ENCODE data around the gene HELZ.

- TF ChIP-seq, protein P1, sequence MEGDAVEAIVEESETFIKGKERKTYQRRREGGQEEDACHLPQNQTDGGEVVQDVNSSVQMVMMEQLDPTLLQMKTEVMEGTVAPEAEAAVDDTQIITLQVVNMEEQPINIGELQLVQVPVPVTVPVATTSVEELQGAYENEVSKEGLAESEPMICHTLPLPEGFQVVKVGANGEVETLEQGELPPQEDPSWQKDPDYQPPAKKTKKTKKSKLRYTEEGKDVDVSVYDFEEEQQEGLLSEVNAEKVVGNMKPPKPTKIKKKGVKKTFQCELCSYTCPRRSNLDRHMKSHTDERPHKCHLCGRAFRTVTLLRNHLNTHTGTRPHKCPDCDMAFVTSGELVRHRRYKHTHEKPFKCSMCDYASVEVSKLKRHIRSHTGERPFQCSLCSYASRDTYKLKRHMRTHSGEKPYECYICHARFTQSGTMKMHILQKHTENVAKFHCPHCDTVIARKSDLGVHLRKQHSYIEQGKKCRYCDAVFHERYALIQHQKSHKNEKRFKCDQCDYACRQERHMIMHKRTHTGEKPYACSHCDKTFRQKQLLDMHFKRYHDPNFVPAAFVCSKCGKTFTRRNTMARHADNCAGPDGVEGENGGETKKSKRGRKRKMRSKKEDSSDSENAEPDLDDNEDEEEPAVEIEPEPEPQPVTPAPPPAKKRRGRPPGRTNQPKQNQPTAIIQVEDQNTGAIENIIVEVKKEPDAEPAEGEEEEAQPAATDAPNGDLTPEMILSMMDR (conservative IDR thresholded peaks at IDR 0.05 in 1 of 2, IDR thresholded peaks at IDR 0.05 in 1 of 2; ENCODE audit: extremely low read depth in 1 of 2, insufficient read depth in 1 of 2, low read depth in 1 of 2, low read length in 2 of 2): no peak
- no peak for TF ChIP-seq EZH2 (IDR thresholded peaks at IDR 0.05; ENCODE audit: borderline replicate concordance, low read length)
Measured at GRCh38 chr17:67186782-67187181, 58.2 kb downstream of the HELZ start.

Data from mammary epithelial cell (primary cell).